ACHN (cell line): Measurements from ENCODE around the gene PLCB1.
A peak's percentile ranks its signal among the peaks of the same experiment; 100 is the strongest.
"Not testable (repeated sequence)": the region's sequence is repeated elsewhere in the genome, so short reads cannot be mapped to it uniquely, and the experiment has no call there.

ENCODE experiments used
- DNase-seq: peaks from one replicate; pipeline ENCODE4 v3.0.0-alpha.2; 2015
- in situ Hi-C: cut with HindIII; loops from 2 replicates; pipeline ENCODE4 v1.10.0; 2017; ENCODE audit warnings: low sequenced_read_pairs, low pct_ligation_motif_present, low pct_unique_long_range_greater_than_20kb

Gene PLCB1

GRCh38 chr20:8569766-8570165 is 437.7 kb downstream of the PLCB1 start:
- DNase-seq: no peak
- in situ Hi-C loops: no loop called here

GRCh38 chr20:8571611-8572010 is 439.5 kb downstream of the PLCB1 start:
- no peak for DNase-seq
- in situ Hi-C loops: no loop called here

- in situ Hi-C loops: no loop called here
- DNase-seq: no peak
Observed at GRCh38 chr20:8573686-8574085, 441.6 kb downstream of the PLCB1 start.

GRCh38 chr20:8575114-8575513 is 443.0 kb downstream of the PLCB1 start:
- in situ Hi-C loops: no loop called here

GRCh38 chr20:8578161-8578865 is 446.2 kb downstream of the PLCB1 start:
- in situ Hi-C loops: no loop called here
- no peak for DNase-seq

More at GRCh38 chr20:8575114-8575513, 443.0 kb downstream of the PLCB1 start:
- no peak for DNase-seq

- no peak for DNase-seq
Observed at GRCh38 chr20:8579035-8579434, 447.0 kb downstream of the PLCB1 start.

GRCh38 chr20:8581446-8582183 is 449.5 kb downstream of the PLCB1 start:
- DNase-seq: no peak
- in situ Hi-C loops: no loop called here

More at GRCh38 chr20:8579035-8579434, 447.0 kb downstream of the PLCB1 start:
- in situ Hi-C loops: no loop called here

GRCh38 chr20:8583012-8583565 is 451.0 kb downstream of the PLCB1 start:
- in situ Hi-C loops: no loop called here
- DNase-seq: no peak

GRCh38 chr20:8583566-8584043 is 451.5 kb downstream of the PLCB1 start:
- peak; percentile 19 for DNase-seq
- in situ Hi-C loops: no loop called here

GRCh38 chr20:8587251-8587650 is 455.2 kb downstream of the PLCB1 start:
- in situ Hi-C loops: no loop called here
- DNase-seq: no peak

- DNase-seq: no peak
- in situ Hi-C loops: no loop called here
Observed at GRCh38 chr20:8587810-8588209, 455.7 kb downstream of the PLCB1 start.

GRCh38 chr20:8589956-8590355 is 457.9 kb downstream of the PLCB1 start:
- no peak for DNase-seq
- in situ Hi-C loops: no loop called here

GRCh38 chr20:8600910-8601541 is 469.0 kb downstream of the PLCB1 start:
- peak; percentile 20 for DNase-seq
- in situ Hi-C loops: not testable (repeated sequence)

- DNase-seq: peak; percentile 82
- in situ Hi-C loops: no loop called here
Observed at GRCh38 chr20:8601542-8601912, 469.5 kb downstream of the PLCB1 start.

GRCh38 chr20:8602389-8603116 is 470.5 kb downstream of the PLCB1 start:
- in situ Hi-C loops: no loop called here
- DNase-seq: peak; percentile 40

GRCh38 chr20:8608470-8608869 is 476.4 kb downstream of the PLCB1 start:
- in situ Hi-C loops: no loop called here

GRCh38 chr20:8616792-8617191 is 484.7 kb downstream of the PLCB1 start:
- in situ Hi-C loops: no loop called here

More at GRCh38 chr20:8608470-8608869, 476.4 kb downstream of the PLCB1 start:
- no peak for DNase-seq

GRCh38 chr20:8621001-8621400 is 488.9 kb downstream of the PLCB1 start:
- in situ Hi-C loops: no loop called here
- no peak for DNase-seq

More at GRCh38 chr20:8616792-8617191, 484.7 kb downstream of the PLCB1 start:
- no peak for DNase-seq
